SH-SY5Y (cell line): ENCODE data around the gene PRODH2.

Source experiments
- GATA2 ChIP-seq: IDR thresholded peaks from 2 replicates; pipeline ENCODE4 v1.6.1; 2011; ENCODE audit warnings: mild to moderate bottlenecking, low read depth, low read length
- GATA3 ChIP-seq: IDR thresholded peaks from 2 replicates; pipeline ENCODE4 v1.6.1; 2011; ENCODE audit warnings: low read depth, mild to moderate bottlenecking, low read length, moderate library complexity

- TF ChIP-seq GATA2 (no peak), GATA3 (no peak)
Observed at GRCh38 chr19:35788205-35788960, 24.3 kb downstream of the PRODH2 start.
